ENCODE data around the gene RUFY4.

DNA sequence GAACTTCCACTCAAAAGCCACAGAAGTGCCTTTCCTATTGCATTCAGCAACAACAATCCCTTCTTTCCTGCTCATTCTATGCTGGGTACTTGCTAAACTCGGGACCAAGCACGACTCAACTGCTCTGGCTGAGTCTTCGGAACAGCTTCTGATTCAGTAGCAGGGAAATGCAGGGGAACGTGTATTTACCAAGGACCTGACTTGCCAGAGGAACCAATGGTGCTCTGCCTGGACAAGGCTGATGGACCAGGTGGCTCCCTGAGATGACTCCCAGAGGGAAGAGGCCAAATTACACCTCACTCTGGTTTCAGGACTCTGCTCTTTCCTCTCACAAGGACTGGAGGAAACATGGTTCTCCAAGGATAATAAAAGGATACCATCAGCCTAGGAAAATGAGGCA lies 69.0 kb downstream of the RUFY4 start:
- TF ChIP-seq CTCF (IDR thresholded peaks at IDR 0.05), result no peak
- TF ChIP-seq POLR2A (IDR thresholded peaks at IDR 0.05; ENCODE audit: low read depth), result no peak
- TF ChIP-seq EP300 (IDR thresholded peaks at IDR 0.05), result no peak
- TF ChIP-seq POLR2AphosphoS5 (IDR thresholded peaks at IDR 0.05), result no peak

All from esophagus muscularis mucosa (tissue), 4 donors.